Adrenal gland (tissue), 12 donors: Measurements from ENCODE around the gene ETFA. TPM values are rescaled to one million over a fixed set of nuclear protein-coding genes. Genes with fewer than 3 reads are reported as not detected.

ENCODE experiments used
- DNase-seq, 7 donors: peaks; one replicate each; pipeline ENCODE4 v3.0.0-alpha.2; 2019 to 2020
- H3K27ac ChIP-seq, 5 donors: fragments of 200-600 bp; sonication (generic) in 4 of 5; 1 replicate in 3 of 5; 2 replicates in 2 of 5; pipeline versions ENCODE4 v1.5.1 to v1.8.0; 2016 to 2020; ENCODE audit warnings: mild to moderate bottlenecking in 1 of 5
- H3K27me3 ChIP-seq: fragments of 200-600 bp; 2 replicates; pipeline ENCODE4 v1.8.0; 2021
- H3K36me3 ChIP-seq, 2 donors: fragments of 200-600 bp; replicated peaks in 1 of 2; 1 replicate in 1 of 2; 2 replicates in 1 of 2; pipeline versions ENCODE4 v1.5.1 to v1.8.0; 2018 to 2022
- H3K4me1 ChIP-seq, 2 donors: fragments of 200-600 bp; replicated peaks in 1 of 2; 1 replicate in 1 of 2; 2 replicates in 1 of 2; pipeline versions ENCODE4 v1.5.1 to v1.8.0; 2018 to 2021
- H3K4me3 ChIP-seq, 4 donors: fragments of 200-600 bp; sonication (generic) in 3 of 4; one replicate each; pipeline ENCODE4 v1.5.1; 2016 to 2018
- H3K9me3 ChIP-seq, 3 donors: fragments of 200-600 bp; sonication (generic) in 1 of 3; replicated peaks in 1 of 3; 1 replicate in 2 of 3; 2 replicates in 1 of 3; pipeline versions ENCODE4 v1.5.1 to v1.8.0; 2016 to 2021
- POLR2A ChIP-seq, 2 donors: fragments of 450-650 bp; IDR thresholded peaks; one replicate each; pipeline ENCODE4 v1.6.1; 2017; ENCODE audit warnings: antibody characterized with exemption in 2 of 2, mild to moderate bottlenecking in 2 of 2, moderate library complexity in 1 of 2
- WGBS, 4 donors: extraction: QIAGEN DNeasy Blood & Tissue Kit in 2 of 4; methylation state at CpG; one replicate each; pipeline versions ENCODE4 v1.1.5 to v1.1.7; 2013 to 2017; 5-methylcytosine and 5-hydroxymethylcytosine counted together
- intact Hi-C, 2 donors: fragments of 100-400 bp; cut with DNase I; formaldehyde crosslinking; loops; one replicate each; pipeline versions ENCODE4 v1.14.1 to v1.15.0; 2022 to 2023
- polyA plus RNA-seq, 3 donors: library from polyadenylated mRNA; stranded (reverse); fragments of 200-250 nt in 2 of 3; fragments of 350-450 nt in 1 of 3; fragmentation: Illumina TruSeq in 1 of 3; extraction: RNeasy Lipid Tissue Mini Kit (QIAGEN cat#74804) in 1 of 3; gene quantifications; one replicate each; pipeline ENCODE4 v1.2.3, GENCODE V29; 2013 to 2014
- total RNA-seq, 9 donors: library from RNA; depleted of rRNA in 4 of 9; stranded (reverse); fragments of >200 nt in 4 of 9; fragments of 120-200 nt in 1 of 9; fragmentation: NEBNext Ultra II Directional in 1 of 9; extraction: Animal tissue kit (Norgen Biotek cat#: 25700) in 1 of 9; gene quantifications; one replicate each; pipeline versions ENCODE4 v1.1.0 to v1.2.4, GENCODE V29; 2013 to 2023
- TF ChIP-seq, protein P1 (sequence below), 6 experiments: fragments of 450-650 bp in 4 of 6; fragments of 200-600 bp in 2 of 6; sonication (generic) in 1 of 6; IDR thresholded peaks; 1 replicate in 5 of 6; 2 replicates in 1 of 6; pipeline versions ENCODE4 v1.5.1 to v1.8.0; 2016 to 2021; ENCODE audit warnings: antibody characterized with exemption in 6 of 6, mild to moderate bottlenecking in 2 of 6, moderate library complexity in 1 of 6
- donor health status: healthy with polysubstance abuse.
- donor health status: Bipolar disorder and iron deficiency.
- donor health status: DM: yes; HTN: yes; CAD: no.
- donor health status: DM: no; HTN: no; CAD: no.
- donor health status: DM: no; HTN: no; CAD: no.
- donor health status: DM: yes; HTN: yes; CAD: no.

The ETFA gene
- total and polyA plus RNA-seq, 12 donors = 50.0 to 339 (median 187) TPM

DNA sequence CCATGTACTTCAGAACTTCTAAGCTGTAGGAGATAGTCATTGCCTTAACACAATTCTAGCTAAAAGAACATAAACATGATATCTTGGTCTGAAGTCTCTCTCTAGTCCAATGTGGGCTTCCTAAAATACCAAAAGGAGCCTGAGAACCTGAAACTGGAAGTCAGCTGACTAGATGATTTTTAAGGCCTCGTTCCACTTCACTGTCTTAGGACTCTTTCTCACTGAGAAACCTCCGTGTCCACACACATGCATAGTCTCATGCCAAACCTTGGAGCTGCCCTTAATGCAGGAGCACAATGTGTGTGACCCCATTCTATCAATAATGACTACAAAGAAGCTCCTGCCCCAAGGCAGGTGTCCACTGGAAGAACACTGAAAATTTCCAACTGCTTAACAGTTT is 87.7 kb downstream of the ETFA start:
- Histone ChIP-seq H3K27me3 (no peaks in the 10 kb centered on the region), H3K36me3 (peaks cover 0 to 10% of the 10 kb centered on the region in 2 donors), H3K4me1 (no peaks in the 10 kb centered on the region), H3K4me3 (no peak overlapping the region), H3K27ac (no peak overlapping the region), H3K9me3 (no peaks in the 10 kb centered on the region)
- intact Hi-C loops = no loop called here
- TF ChIP-seq, protein P1, sequence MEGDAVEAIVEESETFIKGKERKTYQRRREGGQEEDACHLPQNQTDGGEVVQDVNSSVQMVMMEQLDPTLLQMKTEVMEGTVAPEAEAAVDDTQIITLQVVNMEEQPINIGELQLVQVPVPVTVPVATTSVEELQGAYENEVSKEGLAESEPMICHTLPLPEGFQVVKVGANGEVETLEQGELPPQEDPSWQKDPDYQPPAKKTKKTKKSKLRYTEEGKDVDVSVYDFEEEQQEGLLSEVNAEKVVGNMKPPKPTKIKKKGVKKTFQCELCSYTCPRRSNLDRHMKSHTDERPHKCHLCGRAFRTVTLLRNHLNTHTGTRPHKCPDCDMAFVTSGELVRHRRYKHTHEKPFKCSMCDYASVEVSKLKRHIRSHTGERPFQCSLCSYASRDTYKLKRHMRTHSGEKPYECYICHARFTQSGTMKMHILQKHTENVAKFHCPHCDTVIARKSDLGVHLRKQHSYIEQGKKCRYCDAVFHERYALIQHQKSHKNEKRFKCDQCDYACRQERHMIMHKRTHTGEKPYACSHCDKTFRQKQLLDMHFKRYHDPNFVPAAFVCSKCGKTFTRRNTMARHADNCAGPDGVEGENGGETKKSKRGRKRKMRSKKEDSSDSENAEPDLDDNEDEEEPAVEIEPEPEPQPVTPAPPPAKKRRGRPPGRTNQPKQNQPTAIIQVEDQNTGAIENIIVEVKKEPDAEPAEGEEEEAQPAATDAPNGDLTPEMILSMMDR (IDR thresholded peaks at IDR 0.05) = no peak
- no peak for TF ChIP-seq POLR2A (IDR thresholded peaks at IDR 0.05)
- no peak for DNase-seq
- WGBS, 4 donors = 61 to 87% (median 86%) methylated on average over 2 of the region's 2 CpGs

DNA sequence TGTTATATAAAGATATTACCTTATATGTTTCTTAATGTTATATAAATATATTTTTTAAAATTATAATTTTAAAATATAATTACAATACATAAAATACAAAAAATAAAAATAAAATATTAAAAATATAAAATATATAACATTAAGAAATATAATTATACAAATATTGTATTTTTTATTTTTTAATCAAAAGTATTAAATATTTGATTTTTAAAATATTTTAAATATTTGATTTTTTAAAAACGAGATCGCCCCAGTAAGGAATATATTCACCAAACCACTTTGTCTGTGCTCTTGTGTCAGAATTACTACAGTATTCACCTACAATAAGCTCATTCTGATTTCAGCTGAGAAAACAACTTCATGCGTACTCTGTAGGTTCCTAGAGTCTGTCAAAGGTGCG is 89.1 kb downstream of the ETFA start:
- no peaks in the 10 kb centered on the region for H3K9me3 ChIP-seq
- peaks cover 0 to 10% of the 10 kb centered on the region in 2 donors for H3K36me3 ChIP-seq
- no peak overlapping the region for H3K27ac ChIP-seq
- 94 to 99% (median 97%) methylated on average over 4 of the region's 4 CpGs for WGBS, 4 donors
- DNase-seq = no peak
- TF ChIP-seq, protein P1 (IDR thresholded peaks at IDR 0.05) = no peak
- no peak for TF ChIP-seq POLR2A (IDR thresholded peaks at IDR 0.05)
- intact Hi-C loops = no loop called here
- no peaks in the 10 kb centered on the region for H3K4me1 ChIP-seq
- no peaks in the 10 kb centered on the region for H3K27me3 ChIP-seq
- H3K4me3 ChIP-seq = no peak overlapping the region

DNA sequence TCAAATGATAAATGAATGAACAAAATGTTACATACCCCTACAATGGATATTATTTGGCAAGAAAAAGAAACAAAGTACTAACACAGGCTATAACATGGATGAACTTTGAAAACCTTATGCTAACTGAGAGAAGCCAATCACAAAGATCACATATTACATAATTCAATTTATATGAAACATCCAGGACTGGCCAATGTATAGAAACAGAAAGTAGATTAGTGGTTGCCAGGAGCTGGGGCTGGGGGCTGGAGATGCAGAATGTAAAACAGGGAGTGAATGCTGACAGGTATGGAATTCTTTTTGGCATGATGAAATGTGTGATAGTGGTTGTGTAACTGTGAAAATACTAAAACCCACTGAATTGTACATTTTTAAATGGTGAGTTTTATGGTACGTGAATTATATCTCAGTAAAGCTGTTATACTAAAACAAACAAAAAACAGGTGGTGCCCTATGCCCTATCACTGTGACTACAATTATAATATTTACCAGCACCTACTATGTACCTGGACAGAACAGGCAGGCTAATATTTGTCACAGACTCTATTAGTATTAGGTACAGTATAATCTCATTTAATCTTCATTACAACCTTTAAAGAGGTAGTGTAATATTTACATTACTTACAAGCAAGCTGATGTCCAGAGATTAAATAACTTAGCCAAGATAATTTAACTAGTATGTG is 90.0 kb downstream of the ETFA start:
- 96 to 100% (median 98%) methylated on average over 1 of the region's 1 CpG for WGBS, 4 donors

DNA sequence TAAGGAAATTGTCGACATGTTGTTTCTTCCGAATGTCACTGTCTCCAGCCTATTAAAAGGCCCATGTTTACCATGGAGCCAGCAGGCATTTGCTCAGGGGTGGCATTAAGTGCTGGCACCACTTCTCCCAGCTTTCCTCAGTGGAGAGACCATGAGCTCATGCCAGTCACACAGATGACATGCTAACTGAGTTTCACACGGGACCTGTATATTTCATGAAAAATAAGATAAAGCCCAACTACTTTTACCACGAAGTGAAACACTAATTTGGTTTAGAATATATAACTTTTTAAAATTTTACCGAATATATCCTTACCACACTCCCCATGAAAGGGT is 93.4 kb downstream of the ETFA start:
- H3K4me1 ChIP-seq = no peaks in the 10 kb centered on the region
- H3K9me3 ChIP-seq = no peaks in the 10 kb centered on the region
- 92 to 97% (median 95%) methylated on average over 5 of the region's 5 CpGs for WGBS, 4 donors
- no peak for TF ChIP-seq POLR2A (IDR thresholded peaks at IDR 0.05)
- TF ChIP-seq, protein P1 (IDR thresholded peaks at IDR 0.05) = no peak
- no peak for DNase-seq
- no peaks in the 10 kb centered on the region for H3K27me3 ChIP-seq
- intact Hi-C loops = no loop called here
- H3K27ac ChIP-seq = no peak overlapping the region
- H3K4me3 ChIP-seq = no peak overlapping the region
- peaks cover 0 to 26% of the 10 kb centered on the region in 2 donors for H3K36me3 ChIP-seq

More for the DNA sequence above, 90.0 kb downstream of the ETFA start:
- Histone ChIP-seq H3K27ac (no peak overlapping the region), H3K36me3 (peaks cover 0 to 10% of the 10 kb centered on the region in 2 donors), H3K27me3 (no peaks in the 10 kb centered on the region), H3K4me3 (no peak overlapping the region), H3K9me3 (no peaks in the 10 kb centered on the region), H3K4me1 (no peaks in the 10 kb centered on the region)
- intact Hi-C loops = no loop called here
- TF ChIP-seq, protein P1 (IDR thresholded peaks at IDR 0.05) = no peak
- TF ChIP-seq POLR2A (IDR thresholded peaks at IDR 0.05) = no peak
- DNase-seq = no peak
